HL-60 (cell line): ENCODE measurements around the gene PCNX3.

Experiments used
- GABPA ChIP-seq: IDR thresholded peaks from 2 replicates; pipeline ENCODE4 v1.6.1; 2012; ENCODE audit warnings: low read depth
- POLR2AphosphoS5 ChIP-seq: IDR thresholded peaks from 2 replicates; pipeline ENCODE4 v1.6.1; 2012; ENCODE audit warnings: low read depth
- SPI1 ChIP-seq: IDR thresholded peaks from 2 replicates; pipeline ENCODE4 v1.6.1; 2012; ENCODE audit warnings: low read depth, mild to moderate bottlenecking, borderline replicate concordance
- TF ChIP-seq, protein P1 (sequence below): IDR thresholded peaks from one replicate; pipeline ENCODE4 v1.5.1; 2011; ENCODE audit warnings: low read length, control low read depth, inconsistent platforms; ENCODE audit not compliant: insufficient read depth
- TF ChIP-seq, protein P2 (sequence below): IDR thresholded peaks from 2 replicates; pipeline ENCODE4 v1.6.1; 2012; ENCODE audit warnings: low read depth; ENCODE audit not compliant: insufficient replicate concordance

DNA sequence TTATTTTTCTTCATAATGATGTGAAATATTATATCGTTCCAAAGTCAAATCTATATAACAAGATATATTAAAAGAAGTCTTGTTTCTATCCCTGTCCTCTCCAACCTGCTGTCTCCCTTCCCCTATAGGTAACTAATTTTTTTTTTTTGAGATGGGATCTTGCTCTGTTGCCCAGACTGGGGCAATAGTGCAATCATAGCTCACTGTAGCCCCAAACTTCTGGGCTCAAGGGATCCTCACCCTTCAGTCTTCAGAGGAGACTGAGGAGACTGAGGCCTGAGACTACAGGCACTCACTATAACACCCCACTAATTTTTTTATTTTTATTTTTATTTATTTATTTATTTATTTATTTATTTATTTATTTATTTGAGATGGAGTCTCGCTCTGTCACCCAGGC is 57.4 kb downstream of the PCNX3 start:
- TF ChIP-seq POLR2AphosphoS5 (no peak), SPI1 (no peak), GABPA (no peak)
- TF ChIP-seq, protein P1, sequence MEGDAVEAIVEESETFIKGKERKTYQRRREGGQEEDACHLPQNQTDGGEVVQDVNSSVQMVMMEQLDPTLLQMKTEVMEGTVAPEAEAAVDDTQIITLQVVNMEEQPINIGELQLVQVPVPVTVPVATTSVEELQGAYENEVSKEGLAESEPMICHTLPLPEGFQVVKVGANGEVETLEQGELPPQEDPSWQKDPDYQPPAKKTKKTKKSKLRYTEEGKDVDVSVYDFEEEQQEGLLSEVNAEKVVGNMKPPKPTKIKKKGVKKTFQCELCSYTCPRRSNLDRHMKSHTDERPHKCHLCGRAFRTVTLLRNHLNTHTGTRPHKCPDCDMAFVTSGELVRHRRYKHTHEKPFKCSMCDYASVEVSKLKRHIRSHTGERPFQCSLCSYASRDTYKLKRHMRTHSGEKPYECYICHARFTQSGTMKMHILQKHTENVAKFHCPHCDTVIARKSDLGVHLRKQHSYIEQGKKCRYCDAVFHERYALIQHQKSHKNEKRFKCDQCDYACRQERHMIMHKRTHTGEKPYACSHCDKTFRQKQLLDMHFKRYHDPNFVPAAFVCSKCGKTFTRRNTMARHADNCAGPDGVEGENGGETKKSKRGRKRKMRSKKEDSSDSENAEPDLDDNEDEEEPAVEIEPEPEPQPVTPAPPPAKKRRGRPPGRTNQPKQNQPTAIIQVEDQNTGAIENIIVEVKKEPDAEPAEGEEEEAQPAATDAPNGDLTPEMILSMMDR, result no peak
- TF ChIP-seq, protein P2, sequence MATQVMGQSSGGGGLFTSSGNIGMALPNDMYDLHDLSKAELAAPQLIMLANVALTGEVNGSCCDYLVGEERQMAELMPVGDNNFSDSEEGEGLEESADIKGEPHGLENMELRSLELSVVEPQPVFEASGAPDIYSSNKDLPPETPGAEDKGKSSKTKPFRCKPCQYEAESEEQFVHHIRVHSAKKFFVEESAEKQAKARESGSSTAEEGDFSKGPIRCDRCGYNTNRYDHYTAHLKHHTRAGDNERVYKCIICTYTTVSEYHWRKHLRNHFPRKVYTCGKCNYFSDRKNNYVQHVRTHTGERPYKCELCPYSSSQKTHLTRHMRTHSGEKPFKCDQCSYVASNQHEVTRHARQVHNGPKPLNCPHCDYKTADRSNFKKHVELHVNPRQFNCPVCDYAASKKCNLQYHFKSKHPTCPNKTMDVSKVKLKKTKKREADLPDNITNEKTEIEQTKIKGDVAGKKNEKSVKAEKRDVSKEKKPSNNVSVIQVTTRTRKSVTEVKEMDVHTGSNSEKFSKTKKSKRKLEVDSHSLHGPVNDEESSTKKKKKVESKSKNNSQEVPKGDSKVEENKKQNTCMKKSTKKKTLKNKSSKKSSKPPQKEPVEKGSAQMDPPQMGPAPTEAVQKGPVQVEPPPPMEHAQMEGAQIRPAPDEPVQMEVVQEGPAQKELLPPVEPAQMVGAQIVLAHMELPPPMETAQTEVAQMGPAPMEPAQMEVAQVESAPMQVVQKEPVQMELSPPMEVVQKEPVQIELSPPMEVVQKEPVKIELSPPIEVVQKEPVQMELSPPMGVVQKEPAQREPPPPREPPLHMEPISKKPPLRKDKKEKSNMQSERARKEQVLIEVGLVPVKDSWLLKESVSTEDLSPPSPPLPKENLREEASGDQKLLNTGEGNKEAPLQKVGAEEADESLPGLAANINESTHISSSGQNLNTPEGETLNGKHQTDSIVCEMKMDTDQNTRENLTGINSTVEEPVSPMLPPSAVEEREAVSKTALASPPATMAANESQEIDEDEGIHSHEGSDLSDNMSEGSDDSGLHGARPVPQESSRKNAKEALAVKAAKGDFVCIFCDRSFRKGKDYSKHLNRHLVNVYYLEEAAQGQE, result no peak
